Pons (tissue), 1 donor: Measurements from ENCODE around the gene GPR35.

Source experiments
- DNase-seq: peaks from one replicate; pipeline ENCODE4 v3.0.0-alpha.2; 2016; ENCODE audit warnings: low spot score

The GPR35 gene

GRCh38 chr2:240623531-240624010, 1.7 kb upstream of the GPR35 start:
- no peak for DNase-seq

- no peak for DNase-seq
Observed at GRCh38 chr2:240624011-240624949, 1.0 kb upstream of the GPR35 start.

- DNase-seq, result no peak
Observed at GRCh38 chr2:240626531-240627300, 1.4 kb downstream of the GPR35 start.

GRCh38 chr2:240627736-240628506, 2.6 kb downstream of the GPR35 start:
- DNase-seq, result no peak

GRCh38 chr2:240628507-240628807, 3.2 kb downstream of the GPR35 start:
- no peak for DNase-seq

- DNase-seq, result no peak
Observed at GRCh38 chr2:240628808-240629618, 3.7 kb downstream of the GPR35 start.

- no peak for DNase-seq
Observed at GRCh38 chr2:240629619-240629967, 4.3 kb downstream of the GPR35 start.

GRCh38 chr2:240629968-240630770, 4.9 kb downstream of the GPR35 start:
- no peak for DNase-seq

- no peak for DNase-seq
Observed at GRCh38 chr2:240630771-240631547, 5.7 kb downstream of the GPR35 start.

- no peak for DNase-seq
Observed at GRCh38 chr2:240631548-240632305, 6.4 kb downstream of the GPR35 start.

GRCh38 chr2:240632306-240632721, 7.0 kb downstream of the GPR35 start:
- no peak for DNase-seq

- DNase-seq, result no peak
Observed at GRCh38 chr2:240635121-240635997, 10.1 kb downstream of the GPR35 start.

- no peak for DNase-seq
Observed at GRCh38 chr2:240635998-240636547, 10.8 kb downstream of the GPR35 start.

GRCh38 chr2:240636563-240637115, 11.4 kb downstream of the GPR35 start:
- DNase-seq, result no peak

- DNase-seq, result no peak
Observed at GRCh38 chr2:240637116-240637900, 12.0 kb downstream of the GPR35 start.

GRCh38 chr2:240637901-240638345, 12.6 kb downstream of the GPR35 start:
- DNase-seq, result no peak
